ENCODE data around the gene NUB1.
"Not testable (repeated sequence)": the region's sequence is repeated elsewhere in the genome, so short reads cannot be mapped to it uniquely, and the experiment has no call there.

NUB1 gene, protein sequence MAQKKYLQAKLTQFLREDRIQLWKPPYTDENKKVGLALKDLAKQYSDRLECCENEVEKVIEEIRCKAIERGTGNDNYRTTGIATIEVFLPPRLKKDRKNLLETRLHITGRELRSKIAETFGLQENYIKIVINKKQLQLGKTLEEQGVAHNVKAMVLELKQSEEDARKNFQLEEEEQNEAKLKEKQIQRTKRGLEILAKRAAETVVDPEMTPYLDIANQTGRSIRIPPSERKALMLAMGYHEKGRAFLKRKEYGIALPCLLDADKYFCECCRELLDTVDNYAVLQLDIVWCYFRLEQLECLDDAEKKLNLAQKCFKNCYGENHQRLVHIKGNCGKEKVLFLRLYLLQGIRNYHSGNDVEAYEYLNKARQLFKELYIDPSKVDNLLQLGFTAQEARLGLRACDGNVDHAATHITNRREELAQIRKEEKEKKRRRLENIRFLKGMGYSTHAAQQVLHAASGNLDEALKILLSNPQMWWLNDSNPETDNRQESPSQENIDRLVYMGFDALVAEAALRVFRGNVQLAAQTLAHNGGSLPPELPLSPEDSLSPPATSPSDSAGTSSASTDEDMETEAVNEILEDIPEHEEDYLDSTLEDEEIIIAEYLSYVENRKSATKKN

DNA sequence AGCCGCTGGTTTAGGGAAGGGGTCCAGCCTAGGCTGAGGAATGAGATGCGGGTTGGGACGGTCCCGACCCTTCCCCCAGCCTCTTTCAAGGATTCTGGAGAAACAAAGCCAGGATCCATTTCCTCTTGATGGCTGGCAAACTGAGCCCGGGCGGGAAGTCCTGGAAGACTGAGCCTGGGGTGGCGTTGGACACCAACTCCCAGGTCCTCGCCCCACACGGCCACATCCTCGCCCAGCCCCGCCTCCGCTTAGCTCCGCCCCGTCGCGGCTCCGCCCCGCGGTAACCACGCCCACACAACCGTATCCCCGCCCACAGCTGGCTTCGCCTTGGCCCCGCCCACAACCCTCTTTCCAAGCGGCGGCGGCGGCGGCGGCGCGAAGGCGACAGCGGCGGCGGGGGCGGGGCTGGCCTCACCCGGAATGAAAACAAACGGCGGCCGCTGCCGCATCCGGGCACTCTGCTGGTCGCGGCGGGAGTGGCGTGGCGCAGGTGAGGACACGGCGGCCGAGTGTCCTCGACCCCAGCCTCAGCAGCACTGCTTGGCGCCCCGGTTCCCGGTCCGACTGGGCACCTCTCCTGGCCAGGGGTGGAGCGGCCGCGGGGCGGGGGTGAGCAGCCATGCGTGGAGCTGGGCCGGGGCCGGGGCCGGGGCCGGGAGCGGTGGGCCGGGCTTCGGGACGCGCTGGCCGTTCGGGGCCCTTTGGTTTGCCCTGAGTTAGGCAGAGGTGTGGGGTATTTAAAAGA, at the start of gene NUB1:
Gene NUB1 (plus strand): TSS at position 456 of the 745 bp plus-strand sequence. CDS start 3,538 bp downstream, outside the sequence.
- DNase-seq (ENCODE audit: low read depth): peak; percentile 93

DNA sequence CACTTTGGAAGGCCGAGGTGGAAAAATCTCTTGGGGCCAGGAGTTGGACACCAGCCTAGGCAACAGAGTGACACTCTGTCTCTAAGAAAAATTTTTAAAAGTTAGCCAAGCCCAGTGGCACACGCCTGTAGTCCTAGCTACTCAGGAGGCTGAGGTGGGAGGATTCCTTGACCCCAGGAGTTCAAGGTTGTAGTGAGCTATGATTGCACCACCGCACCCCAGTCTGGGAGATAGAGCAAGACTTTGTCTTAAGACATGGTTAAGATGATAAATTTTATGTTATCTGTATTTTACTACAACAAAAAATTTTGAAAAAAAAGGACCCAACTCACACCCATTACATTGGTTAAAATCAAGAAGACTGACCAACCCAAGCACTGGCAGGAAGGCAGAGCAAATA, 48.8 kb upstream of the NUB1 start:
- DNase-seq (ENCODE audit: low read depth): no peak

DNA sequence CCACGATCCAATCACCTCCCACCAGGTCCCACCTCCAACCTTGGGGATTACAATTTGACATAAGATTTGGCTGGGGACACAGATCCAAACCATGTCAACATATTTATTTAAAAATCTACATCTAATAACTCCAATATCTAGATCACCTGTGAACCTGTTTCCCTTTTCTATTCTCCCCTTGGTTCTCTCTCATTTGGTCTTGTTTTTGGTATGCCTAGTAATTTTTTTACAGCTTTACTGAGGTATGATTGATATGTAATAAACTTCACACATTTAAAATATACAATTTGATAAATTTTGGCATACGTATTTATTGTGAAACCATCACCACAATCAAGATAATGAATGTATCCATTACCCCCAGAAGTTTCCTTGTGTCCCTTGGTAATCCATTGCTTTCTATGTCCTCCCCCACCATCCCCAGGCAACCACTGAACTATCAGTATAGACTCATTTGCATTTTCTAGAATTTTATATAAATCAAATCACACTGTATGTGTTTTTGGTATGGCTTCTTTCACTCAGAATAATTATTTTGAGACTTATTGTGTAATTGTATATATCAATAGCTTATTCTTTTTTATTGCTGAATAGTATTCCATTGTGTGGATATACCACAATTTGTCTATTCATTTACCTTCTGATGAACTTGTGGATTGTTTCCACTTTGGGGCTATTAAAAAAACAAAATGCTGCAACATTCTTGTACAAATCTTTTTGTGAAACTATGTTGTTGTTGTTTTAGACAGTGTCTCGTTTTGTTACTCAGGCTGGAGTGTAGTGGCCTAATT, 45.2 kb upstream of the NUB1 start:
- no peak for DNase-seq (ENCODE audit: low read depth)

DNA sequence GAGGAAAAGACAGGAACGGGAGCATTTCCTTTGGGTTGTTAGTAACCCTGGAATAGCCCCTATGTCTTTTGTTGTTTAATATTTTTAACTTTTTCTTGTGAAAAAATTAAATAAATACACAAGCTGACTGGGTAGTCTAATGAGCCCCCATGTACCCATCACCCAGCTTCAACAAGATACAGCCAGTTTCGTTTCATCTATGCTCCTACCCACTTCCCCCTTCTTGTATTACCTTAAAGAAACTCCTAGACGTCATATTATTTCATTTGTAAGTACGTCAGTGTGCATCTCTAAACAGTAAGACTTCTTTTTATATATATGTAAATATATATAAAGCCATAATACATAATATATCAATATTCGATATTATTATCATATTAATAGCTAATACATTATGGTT, 42.8 kb upstream of the NUB1 start:
- no peak for DNase-seq (ENCODE audit: low read depth)

DNA sequence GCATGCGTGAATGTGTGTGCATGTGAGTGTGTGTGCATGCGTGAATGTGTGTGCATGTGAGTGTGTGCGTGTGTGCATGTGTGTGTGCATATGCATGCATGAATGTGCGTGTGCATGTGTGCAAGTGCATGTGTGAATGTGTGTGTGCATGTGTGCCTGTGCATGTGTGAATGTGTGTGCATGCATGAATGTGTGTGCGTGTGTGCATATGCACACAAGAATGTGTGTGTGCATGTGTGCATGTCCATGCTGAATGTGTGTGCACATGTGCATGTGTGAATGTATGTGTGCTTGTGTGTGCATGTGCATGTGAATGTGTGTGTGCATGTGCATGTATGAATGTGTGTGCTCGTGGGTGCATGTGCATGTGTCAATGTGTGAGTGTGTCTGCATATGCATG, 42.1 kb upstream of the NUB1 start:
- no peak for DNase-seq (ENCODE audit: low read depth)

DNA sequence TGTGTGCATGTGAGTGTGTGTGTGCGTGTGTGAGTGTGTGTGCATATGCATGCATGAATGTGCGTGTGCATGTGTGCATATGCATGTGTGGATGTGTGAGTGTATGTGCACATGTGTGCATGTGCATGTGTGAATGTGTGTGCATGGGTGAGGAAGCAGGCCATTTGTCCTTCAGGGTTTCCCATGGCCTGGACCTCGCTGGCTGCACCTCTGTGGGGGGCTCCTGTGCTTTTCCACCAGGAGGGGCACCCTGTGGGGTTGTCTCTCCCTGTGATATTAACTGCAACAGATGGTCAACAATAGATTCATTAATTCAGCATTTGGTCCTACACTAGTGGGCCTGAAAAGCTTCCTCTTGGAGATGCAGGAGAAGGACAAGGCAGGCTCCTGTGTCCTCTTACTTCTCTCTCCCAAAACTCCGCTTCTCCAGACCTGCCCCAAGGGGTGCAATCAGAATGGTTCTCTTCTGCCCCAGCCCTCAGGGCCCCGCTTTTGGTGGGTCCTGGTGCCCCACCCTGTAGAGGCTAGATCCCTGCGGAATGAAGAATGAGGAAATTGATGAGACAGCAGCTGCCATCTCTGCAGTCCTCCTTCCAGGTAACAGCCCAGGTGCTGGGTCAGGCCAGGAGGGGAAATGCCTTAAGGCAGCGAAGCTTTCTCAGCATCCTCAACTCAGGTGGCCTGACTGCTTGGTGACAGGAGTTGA, 41.5 kb upstream of the NUB1 start:
- no peak for DNase-seq (ENCODE audit: low read depth)

DNA sequence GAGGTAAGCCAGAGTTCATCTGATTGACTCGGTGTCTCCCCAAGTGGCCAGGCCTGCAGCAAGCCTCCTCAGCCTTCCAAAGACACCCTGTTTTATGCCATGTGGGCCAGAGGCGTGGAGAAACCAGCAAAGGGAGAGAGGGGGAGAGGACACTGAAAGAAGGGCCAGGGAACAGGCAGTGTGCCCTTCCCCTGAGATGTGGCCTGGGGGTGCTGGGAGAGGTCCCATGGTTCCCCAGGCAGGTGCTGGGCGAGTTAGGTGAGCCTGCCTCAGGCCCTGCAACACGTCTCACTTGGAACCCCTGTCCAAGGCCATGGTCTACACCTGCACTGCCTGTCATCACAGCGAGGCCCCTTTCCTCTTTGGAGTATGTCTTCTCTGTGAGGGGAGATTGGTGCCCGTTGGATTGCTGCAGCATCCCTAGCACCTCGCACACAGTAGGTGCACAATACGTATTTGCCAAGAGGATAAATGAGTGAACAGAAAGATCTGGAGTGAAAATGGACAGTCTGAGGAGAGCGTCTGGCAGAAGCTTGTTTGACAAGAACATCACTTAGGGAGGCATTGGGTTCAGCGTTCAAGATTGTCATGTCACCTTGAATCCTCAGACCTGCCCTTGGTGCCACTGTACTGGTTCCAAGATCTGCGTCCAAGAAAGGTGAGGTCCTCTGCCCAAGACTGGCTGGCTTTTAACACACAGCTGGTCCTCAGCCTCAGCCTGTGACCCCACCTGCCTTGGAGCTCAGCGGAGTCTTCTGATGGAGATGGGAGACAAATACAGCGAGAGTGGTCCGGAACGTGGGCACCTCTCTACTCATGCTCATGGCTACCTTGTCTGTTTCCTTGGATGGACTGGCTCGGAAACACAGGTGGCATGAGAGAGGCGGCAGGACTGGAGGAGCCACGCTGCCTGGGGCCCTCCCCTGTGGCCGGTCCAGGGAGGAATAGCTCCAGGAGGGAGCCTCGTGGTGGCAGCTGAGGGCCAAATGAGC, 39.8 kb upstream of the NUB1 start:
- no peak for DNase-seq (ENCODE audit: low read depth)

DNA sequence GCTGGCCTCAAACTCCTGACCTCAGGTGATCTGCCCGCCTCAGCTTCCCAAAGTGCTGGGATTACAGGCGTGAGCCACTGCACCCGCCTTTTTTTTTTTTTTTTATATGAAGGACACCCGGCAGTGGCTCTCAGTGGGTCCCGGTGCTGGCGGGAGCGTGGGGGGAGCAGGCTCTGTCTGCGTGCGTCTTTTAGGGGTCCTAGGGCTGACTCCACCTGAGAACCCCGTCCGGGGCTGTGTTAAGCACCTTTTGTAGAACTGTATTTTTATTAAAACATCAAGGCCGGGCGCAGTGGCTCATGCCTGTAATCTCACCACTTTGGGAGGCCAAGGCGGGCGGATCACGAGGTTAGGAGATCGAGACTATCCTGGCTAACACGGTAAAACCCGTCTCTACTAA, 37.4 kb upstream of the NUB1 start:
- DNase-seq (ENCODE audit: low read depth): not testable (repeated sequence)

DNA sequence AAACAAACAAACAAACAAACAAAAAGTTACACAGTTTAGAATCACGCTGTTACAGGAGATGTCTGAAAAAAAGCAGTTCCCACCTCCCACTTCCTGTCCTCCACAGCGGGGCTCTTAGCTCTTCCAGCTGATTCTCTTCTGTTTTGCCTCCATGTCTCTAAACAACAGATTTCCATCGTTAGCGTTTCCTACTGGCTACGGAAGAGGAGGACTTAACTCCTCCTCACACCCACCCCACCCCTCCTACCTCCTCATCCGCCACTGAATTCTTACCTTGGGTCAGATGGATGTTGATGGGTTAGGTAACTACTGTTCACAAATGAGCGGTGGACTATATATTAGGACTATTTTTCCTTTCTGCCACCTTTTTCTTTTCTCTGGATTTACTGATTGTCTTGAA, 36.8 kb upstream of the NUB1 start:
- no peak for DNase-seq (ENCODE audit: low read depth)

DNA sequence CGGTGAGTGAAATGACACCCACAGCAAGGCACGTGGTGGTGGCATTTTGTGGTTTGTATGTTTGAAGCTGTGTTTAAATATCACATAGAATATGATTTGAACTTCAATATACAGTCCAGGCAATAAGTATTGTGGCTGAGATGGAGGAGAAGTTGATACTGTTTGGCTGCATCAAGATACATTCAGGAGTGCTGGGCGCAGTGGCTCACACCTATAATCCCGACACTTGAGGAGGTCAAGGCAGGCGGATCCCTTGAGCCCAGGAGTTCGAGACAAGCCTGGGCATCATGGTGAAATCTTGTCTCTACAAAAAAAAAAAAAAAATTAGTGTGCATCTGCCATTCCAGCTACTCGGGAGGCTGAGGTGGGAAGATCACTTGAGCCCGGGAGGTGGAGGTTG, 35.2 kb upstream of the NUB1 start:
- no peak for DNase-seq (ENCODE audit: low read depth)

DNA sequence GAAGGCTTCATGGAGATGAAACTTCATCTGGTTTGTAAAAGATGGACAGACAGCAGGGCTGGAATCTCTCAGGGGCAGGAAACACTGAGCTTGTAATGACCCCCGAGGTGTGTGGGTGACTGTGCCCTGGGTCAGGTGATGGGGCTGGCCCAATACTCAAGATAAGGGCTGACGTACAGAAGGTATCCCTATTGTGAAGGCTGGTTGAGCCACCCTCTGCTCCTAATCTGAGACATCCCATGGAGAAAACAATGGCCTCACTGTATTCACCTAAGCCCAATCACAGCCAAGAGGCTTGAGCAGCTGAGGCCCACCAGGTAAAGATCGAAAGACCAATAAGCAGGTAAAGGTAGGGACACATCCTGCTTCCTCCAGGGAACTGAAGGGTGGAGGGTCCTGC, 34.8 kb upstream of the NUB1 start:
- DNase-seq (ENCODE audit: low read depth): no peak

DNA sequence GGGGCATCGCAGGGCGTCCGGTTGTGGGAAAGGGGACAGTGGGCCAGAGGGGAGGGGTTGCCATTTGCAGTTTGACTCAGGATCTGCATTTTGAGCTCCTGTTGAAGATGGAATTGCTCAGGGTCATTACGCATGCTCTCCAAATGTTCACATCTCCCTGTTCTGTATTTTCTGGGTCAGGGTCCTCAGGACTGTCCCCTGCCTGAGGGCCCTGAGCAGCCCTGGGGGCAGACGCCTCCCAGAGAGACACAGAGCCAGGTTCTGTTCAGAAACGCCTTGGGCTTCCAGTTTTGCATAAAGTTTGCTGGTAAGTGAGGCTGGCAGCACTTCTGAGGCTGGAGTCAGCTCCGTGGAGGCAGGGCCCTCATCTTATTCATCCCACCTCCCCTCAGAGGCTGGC, 34.1 kb upstream of the NUB1 start:
- no peak for DNase-seq (ENCODE audit: low read depth)

DNA sequence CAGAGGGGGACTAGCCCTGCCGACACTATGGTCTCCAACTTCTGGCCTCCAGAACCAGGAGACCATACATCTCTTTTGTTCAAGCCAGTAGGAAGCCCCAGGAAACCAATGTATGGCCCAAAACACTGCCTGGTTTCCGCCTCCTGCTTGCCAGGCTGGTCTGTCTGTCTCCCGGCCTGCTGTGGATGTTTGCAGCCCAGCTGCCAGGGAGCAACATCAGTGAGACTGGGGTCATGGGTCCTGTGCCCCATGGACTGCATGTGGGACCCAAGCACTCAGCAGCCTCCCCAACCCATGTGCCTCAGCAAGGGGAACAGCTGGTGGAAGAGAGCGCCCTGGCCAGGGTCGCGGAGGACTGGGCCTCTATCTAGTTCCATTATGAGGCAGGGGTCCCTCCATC, 33.4 kb upstream of the NUB1 start:
- DNase-seq (ENCODE audit: low read depth): no peak

DNA sequence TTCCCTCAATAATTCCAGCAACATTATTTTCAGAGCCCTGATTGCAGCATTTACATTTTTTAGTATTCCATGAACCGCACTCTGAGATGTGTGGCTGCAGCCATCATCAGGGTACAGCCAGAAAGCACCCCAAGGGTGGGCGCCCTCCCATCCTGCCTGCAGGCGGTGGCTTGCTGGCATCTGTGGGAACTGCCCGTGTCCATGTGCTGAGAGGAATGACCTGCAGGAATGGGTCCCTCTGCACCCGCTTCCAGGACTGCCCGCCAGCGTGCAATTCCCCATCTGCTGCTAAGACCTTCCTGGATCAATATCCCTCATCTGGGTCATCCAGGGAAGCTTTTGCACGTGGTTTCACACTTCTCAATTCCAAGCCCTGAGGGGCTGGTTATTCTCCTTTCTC, 32.8 kb upstream of the NUB1 start:
- no peak for DNase-seq (ENCODE audit: low read depth)

DNA sequence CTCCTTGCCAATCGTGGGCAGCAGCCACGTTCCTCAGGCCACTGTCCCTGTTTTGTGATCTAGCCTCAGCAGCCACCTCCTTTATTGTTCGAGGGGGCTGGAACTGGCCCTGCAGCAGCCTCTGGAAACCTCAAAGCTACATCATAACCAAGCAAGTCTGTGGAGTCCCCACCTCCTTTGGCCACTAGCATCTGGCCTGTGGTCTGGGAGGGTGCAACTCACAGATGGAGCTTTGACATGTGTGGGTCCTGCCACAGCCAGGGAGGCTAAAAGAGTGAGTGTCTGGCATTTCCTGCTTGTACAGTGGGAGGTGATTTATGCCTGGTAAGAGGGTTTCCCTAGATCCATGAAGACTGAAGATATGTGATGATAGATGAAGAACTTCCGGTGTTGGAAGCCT, 32.3 kb upstream of the NUB1 start:
- no peak for DNase-seq (ENCODE audit: low read depth)

DNA sequence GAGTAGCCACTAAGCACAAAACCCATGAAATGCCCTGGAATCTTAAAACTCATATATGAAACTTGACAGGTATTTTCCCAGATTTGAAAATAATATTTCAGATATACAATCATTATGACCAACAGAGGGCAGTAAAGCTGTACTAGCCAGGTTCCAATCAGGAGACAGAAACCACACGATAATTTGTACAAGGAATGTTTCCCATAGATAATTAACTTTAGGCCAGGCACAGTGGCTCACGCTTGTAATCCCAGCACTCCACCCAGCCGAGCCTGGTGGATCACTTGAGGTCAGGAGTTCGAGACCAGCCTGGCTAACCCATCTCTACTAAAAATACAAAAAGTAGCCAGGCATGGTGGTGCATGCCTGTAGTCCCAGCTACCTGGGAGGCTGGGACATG, 31.0 kb upstream of the NUB1 start:
- no peak for DNase-seq (ENCODE audit: low read depth)

DNA sequence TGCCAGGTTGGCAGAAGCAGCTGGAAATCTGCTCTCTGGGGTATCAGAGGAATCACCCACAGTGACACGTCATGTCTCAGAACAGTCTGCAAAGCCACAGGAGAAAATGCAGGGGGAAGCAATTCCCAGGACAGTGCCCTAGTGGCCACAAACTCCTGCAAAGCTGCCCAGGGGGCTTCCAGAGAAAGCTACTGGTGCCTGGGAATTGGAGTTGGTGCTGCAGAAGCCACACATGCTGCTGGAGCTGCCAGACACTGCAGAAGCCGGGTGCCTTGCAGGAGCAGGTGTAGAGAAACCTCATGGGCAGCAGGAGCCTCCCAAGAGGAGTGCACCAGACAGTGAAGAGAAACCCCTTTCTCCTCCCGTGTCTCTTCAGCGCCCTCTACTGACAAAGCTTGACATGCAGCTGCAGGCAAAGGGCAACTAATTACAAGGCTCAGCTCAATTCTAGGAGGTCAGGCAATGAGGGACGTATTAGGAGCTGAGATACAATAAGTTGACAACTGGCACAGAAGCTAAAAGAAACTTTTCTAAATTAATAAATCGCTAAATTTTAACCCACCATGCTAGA, 30.2 kb upstream of the NUB1 start:
- no peak for DNase-seq (ENCODE audit: low read depth)

DNA sequence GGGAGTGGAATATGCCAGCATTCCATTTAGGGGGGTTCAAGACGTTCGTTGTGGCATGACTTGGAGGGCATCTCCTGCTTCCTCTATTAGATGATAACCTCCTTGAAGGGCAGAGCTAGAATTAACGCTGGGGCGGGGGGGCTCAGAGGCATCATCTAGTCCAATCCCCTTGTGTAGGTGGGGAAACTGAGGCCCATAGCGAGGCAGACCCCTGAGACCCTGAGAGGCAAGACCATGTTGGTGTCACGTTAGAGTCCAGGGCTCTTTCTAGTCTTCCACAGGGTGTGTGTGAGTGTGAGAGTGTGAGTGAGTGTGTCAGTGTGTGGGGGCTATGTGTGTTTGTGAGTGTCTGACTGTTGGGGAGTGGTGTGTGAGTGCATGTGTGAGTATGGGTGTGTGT, 29.3 kb upstream of the NUB1 start:
- DNase-seq (ENCODE audit: low read depth): no peak

DNA sequence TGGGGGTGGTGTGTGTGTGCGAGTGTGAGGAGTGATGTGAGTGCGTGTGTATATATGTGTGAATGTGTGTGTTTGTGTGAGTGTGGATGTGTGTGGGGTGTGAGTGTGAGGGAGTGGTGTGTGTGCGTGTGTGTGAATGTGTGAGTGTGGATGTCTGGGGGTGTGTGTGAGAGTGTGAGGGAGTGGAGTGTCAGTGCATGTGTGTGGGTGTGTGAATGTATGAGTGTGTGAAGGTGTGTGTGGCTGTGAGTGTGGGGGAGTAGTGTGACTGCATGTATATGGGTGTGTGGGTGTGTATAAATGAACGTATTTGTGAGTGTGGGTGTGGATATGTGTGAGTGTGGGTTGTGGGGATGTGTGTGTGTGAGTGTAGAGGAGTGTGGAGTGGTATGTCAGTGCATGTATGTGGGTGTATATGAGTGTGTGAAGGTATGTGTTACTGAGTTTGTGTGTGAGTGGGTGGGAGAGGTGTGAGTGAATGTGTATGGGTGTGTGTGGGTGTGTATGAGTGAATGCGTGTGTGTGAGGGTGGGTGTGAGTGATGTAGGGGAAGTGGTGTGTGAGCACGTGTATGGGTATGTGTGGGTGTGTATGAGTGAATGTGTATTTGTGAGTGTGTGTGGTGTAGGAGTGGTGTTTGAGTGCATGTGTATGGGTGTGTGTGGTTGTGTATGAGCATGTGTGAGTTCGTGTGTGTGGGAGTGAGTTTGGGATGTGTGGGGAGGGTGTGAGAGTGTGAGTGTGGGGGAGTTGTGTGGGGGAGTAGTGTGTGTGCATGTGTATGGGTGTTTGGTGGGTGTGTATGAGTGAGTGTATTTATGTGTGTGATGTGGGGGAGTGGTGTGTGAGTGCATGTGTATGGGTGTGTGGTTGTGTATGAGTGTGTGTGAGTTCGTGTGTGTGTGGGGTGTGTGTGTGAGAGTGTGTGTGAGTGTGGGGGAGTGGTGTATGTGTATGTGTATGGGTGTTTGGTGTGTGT, 28.5 kb upstream of the NUB1 start:
- DNase-seq (ENCODE audit: low read depth): no peak

All from stimulated activated CD8-positive, alpha-beta memory T cell treated with anti-CD3 and anti-CD28 coated beads, Interleukin-15, amount 100 ng/mL, for 24 hours (primary cell).